ENCODE measurements around the gene CTLA4. TPM values are rescaled to one million over a fixed set of nuclear protein-coding genes. Genes with fewer than 3 reads are reported as not detected.

The CTLA4 gene
- not detected in 2 replicates for total RNA-seq

DNA sequence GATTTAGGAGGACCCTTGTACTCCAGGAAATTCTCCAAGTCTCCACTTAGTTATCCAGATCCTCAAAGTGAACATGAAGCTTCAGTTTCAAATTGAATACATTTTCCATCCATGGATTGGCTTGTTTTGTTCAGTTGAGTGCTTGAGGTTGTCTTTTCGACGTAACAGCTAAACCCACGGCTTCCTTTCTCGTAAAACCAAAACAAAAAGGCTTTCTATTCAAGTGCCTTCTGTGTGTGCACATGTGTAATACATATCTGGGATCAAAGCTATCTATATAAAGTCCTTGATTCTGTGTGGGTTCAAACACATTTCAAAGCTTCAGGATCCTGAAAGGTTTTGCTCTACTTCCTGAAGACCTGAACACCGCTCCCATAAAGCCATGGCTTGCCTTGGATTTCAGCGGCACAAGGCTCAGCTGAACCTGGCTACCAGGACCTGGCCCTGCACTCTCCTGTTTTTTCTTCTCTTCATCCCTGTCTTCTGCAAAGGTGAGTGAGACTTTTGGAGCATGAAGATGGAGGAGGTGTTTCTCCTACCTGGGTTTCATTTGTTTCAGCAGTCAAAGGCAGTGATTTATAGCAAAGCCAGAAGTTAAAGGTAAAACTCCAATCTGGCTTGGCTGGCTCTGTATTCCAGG is at the start of gene CTLA4:
CTLA4 (plus strand) TSS at position 211 of the 640 bp plus-strand sequence; CDS start at position 383, 172 bp downstream.

Other genes with a start within 250 kb of the CTLA4 start
- not detected in 2 replicates for gene CD28, start 161.1 kb upstream of the CTLA4 start, total RNA-seq
- 0.07 TPM in 1 of 2 replicates, not detected in the other for gene ICOS, start 69.0 kb downstream of the CTLA4 start, total RNA-seq